K562 (cell line): ENCODE results near the gene ANP32B. TPM values are rescaled to one million over a fixed set of nuclear protein-coding genes. Genes with fewer than 3 reads are reported as not detected.

ENCODE experiments used
- ATF1 ChIP-seq, 2 experiments: fragments of 450-650 bp in 1 of 2; IDR thresholded peaks; 2 replicates each; pipeline ENCODE4 v1.6.1; 2016; ENCODE audit warnings: missing compliant biosample characterization in 1 of 2, missing genetic modification characterization in 1 of 2
- BACH1 ChIP-seq: fragments of 200-800 bp; sonication (Bioruptor generic); IDR thresholded peaks from 2 replicates; pipeline ENCODE4 v1.6.1; 2016; ENCODE audit warnings: missing genetic modification characterization, missing compliant biosample characterization
- ELF1 ChIP-seq: fragments of 200-800 bp; sonication (Bioruptor generic); IDR thresholded peaks from 2 replicates; pipeline ENCODE4 v1.6.1; 2016; ENCODE audit warnings: missing genetic modification characterization, missing compliant biosample characterization
- FOS ChIP-seq: IDR thresholded peaks from 3 replicates; pipeline ENCODE4 v1.6.1; 2011; ENCODE audit not compliant: insufficient read length; ENCODE audit errors: extremely low read depth
- FOSL1 ChIP-seq: fragments of 200-800 bp; sonication (Bioruptor generic); conservative IDR thresholded peaks from 2 replicates; pipeline ENCODE4 v1.6.1; 2016; ENCODE audit warnings: missing genetic modification characterization, missing compliant biosample characterization
- FOXJ3 ChIP-seq: sonication (generic); formaldehyde crosslinking; IDR thresholded peaks from 2 replicates; pipeline ENCODE4 v1.4.0; 2020; ENCODE audit warnings: mild to moderate bottlenecking, missing genetic modification reagents
- GABPA ChIP-seq: fragments of 200-800 bp; sonication (Bioruptor generic); conservative IDR thresholded peaks from 2 replicates; pipeline ENCODE4 v1.6.1; 2016; ENCODE audit warnings: low read depth, missing genetic modification characterization, missing compliant biosample characterization
- HDAC6 ChIP-seq: IDR thresholded peaks from 2 replicates; pipeline ENCODE4 v1.6.1; 2012; ENCODE audit warnings: low read depth, mild to moderate bottlenecking, control low read depth, inconsistent platforms, low read length, moderate library complexity
- KAT2B ChIP-seq: IDR thresholded peaks from one replicate; pipeline ENCODE4 v1.6.1; 2012; ENCODE audit warnings: low read depth, mild to moderate bottlenecking, control low read depth, inconsistent platforms, low read length, moderate library complexity
- KLF16 ChIP-seq: IDR thresholded peaks from 2 replicates; pipeline ENCODE4 v1.6.1; 2016; ENCODE audit warnings: antibody characterized with exemption
- LEF1 ChIP-seq: fragments of 450-650 bp; IDR thresholded peaks from 2 replicates; pipeline ENCODE4 v1.6.1; 2016; ENCODE audit warnings: mild to moderate bottlenecking
- MCM3 ChIP-seq: fragments of 450-650 bp; IDR thresholded peaks from 2 replicates; pipeline ENCODE4 v1.6.1; 2016
- MCM7 ChIP-seq, 2 experiments: fragments of 450-650 bp; IDR thresholded peaks; 2 replicates each; pipeline ENCODE4 v1.6.1; 2016 to 2018
- MTA1 ChIP-seq: fragments of 450-650 bp; IDR thresholded peaks from 2 replicates; pipeline ENCODE4 v1.6.1; 2017; ENCODE audit warnings: borderline replicate concordance
- NELFE ChIP-seq: IDR thresholded peaks from 2 replicates; pipeline ENCODE4 v1.6.1; 2011; ENCODE audit warnings: mild to moderate bottlenecking; ENCODE audit not compliant: insufficient read depth, insufficient read length
- NR3C1 ChIP-seq: sonication (generic); formaldehyde crosslinking; IDR thresholded peaks from 2 replicates; pipeline ENCODE4 v1.8.1; 2022; ENCODE audit warnings: missing genetic modification reagents
- RBBP5 ChIP-seq: fragments of 200-600 bp; sonication (generic); IDR thresholded peaks from 2 replicates; pipeline ENCODE4 v1.6.1; 2012; ENCODE audit warnings: borderline replicate concordance, mild to moderate bottlenecking, low read length, control low read depth, inconsistent platforms; ENCODE audit not compliant: insufficient read depth, poor library complexity, severe bottlenecking
- XRCC4 ChIP-seq: IDR thresholded peaks from one replicate; pipeline ENCODE4 v1.6.1; 2011; ENCODE audit not compliant: insufficient read depth, insufficient read length; ENCODE audit errors: extremely low read depth
- ZNF444 ChIP-seq: fragments of 250-450 bp; sonication (Bioruptor Pico); IDR thresholded peaks from 2 replicates; pipeline ENCODE4 v1.4.0; 2020; ENCODE audit warnings: mild to moderate bottlenecking, moderate library complexity
- ZNF668 ChIP-seq: fragments of 250-450 bp; sonication (Bioruptor Pico); IDR thresholded peaks from 2 replicates; pipeline ENCODE4 v1.8.0; 2022; ENCODE audit warnings: mild to moderate bottlenecking, inconsistent platforms
- polyA plus RNA-seq, 8 experiments: library from polyadenylated mRNA; depleted of rRNA in 4 of 8; stranded (reverse) in 5 of 8; unstranded in 3 of 8; fragments of >200 nt; fragmentation: Nextera tagmentation in 2 of 8; fragmentation: Illumina TruSeq in 1 of 8; extraction: Ambion mirVana in 2 of 8; extraction: Trizol in 1 of 8; gene quantifications; 2 replicates each; pipeline versions ENCODE4 v1.2.1 to v1.2.3, GENCODE V29; 2011 to 2014; ENCODE audit warnings: inconsistent platforms in 1 of 8, missing spikeins in 1 of 8
- total RNA-seq, 7 experiments: library from RNA; depleted of rRNA in 6 of 7; stranded (reverse); fragments of >200 nt in 6 of 7; fragmentation: Illumina TruSeq in 2 of 7; extraction: Trizol in 2 of 7; gene quantifications; 2 replicates each; pipeline versions ENCODE4 v1.2.1 to v1.2.3, GENCODE V29; 2011 to 2021; ENCODE audit warnings: low replicate concordance in 1 of 7
- TF ChIP-seq, protein P1 (sequence below): fragments of 250-450 bp; sonication (Bioruptor Pico); IDR thresholded peaks from 2 replicates; pipeline ENCODE4 v1.8.0; 2021; ENCODE audit warnings: moderate library complexity, mild to moderate bottlenecking, inconsistent platforms
- TF ChIP-seq, protein P2 (sequence below): fragments of 450-650 bp; IDR thresholded peaks from 2 replicates; pipeline ENCODE4 v1.6.1; 2018; ENCODE audit not compliant: partially characterized antibody
- TF ChIP-seq, protein P3 (sequence below): fragments of 450-650 bp; IDR thresholded peaks from 2 replicates; pipeline ENCODE4 v1.6.1; 2018; ENCODE audit warnings: mild to moderate bottlenecking, low read depth; ENCODE audit not compliant: partially characterized antibody

ANP32B gene
- total and polyA plus RNA-seq, 9 of the 15 experiments (the other 6 are each of a cell fraction or from before 2014, with no cell fraction given) = 68.9 to 815 (median 141) TPM

DNA sequence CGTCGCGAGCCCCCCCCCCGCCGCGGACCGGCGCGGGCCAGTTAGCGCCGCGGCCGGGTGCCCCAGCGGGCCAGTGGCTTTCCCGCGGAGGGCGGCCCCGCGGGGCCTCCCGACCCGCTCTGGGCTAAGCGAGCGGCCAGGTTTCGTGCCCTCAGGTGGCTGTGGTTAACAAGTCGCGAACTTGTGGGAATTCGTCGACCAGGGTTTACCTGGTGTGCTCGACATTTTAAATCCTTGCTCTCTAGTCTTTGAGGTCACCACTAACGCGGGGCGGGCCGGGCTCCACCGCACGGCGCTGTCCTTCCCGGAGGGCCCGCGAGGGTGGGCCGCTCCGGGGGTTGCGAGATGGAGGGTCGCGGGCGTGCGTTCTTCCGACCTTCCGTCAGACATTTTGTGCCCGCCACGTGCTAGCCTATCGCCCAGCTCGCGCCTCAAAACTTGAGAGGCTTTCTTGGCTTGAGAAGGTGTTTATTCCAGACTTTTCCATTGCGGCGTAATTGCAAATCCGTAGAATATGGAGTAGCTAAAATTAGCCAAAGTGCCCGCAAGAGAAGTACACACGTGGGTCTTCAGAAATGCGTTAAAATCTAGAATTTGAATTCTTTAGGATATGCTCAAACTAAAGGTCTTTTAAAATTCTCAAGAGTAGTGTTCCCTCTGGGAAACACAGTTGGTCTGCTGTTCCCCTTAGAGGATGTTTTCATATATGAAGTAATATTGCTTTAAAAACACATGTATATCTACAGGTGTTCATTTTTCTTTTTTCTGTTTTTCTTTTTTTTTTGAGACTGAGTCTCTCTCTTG is 2.1 kb downstream of the ANP32B start (continued):
- TF ChIP-seq, protein P1, sequence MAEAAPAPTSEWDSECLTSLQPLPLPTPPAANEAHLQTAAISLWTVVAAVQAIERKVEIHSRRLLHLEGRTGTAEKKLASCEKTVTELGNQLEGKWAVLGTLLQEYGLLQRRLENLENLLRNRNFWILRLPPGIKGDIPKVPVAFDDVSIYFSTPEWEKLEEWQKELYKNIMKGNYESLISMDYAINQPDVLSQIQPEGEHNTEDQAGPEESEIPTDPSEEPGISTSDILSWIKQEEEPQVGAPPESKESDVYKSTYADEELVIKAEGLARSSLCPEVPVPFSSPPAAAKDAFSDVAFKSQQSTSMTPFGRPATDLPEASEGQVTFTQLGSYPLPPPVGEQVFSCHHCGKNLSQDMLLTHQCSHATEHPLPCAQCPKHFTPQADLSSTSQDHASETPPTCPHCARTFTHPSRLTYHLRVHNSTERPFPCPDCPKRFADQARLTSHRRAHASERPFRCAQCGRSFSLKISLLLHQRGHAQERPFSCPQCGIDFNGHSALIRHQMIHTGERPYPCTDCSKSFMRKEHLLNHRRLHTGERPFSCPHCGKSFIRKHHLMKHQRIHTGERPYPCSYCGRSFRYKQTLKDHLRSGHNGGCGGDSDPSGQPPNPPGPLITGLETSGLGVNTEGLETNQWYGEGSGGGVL = no peak
- TF ChIP-seq FOSL1 (tag) = no peak
- TF ChIP-seq NR3C1 (CRISPR knock-in tag) = no peak
- TF ChIP-seq XRCC4 = no peak
- no peak for TF ChIP-seq FOXJ3 (CRISPR knock-in tag)
- TF ChIP-seq MCM3 = no peak
- no peak for TF ChIP-seq ELF1 (tag)
- no peak for TF ChIP-seq LEF1
- no peak for TF ChIP-seq MTA1
- TF ChIP-seq, protein P2, sequence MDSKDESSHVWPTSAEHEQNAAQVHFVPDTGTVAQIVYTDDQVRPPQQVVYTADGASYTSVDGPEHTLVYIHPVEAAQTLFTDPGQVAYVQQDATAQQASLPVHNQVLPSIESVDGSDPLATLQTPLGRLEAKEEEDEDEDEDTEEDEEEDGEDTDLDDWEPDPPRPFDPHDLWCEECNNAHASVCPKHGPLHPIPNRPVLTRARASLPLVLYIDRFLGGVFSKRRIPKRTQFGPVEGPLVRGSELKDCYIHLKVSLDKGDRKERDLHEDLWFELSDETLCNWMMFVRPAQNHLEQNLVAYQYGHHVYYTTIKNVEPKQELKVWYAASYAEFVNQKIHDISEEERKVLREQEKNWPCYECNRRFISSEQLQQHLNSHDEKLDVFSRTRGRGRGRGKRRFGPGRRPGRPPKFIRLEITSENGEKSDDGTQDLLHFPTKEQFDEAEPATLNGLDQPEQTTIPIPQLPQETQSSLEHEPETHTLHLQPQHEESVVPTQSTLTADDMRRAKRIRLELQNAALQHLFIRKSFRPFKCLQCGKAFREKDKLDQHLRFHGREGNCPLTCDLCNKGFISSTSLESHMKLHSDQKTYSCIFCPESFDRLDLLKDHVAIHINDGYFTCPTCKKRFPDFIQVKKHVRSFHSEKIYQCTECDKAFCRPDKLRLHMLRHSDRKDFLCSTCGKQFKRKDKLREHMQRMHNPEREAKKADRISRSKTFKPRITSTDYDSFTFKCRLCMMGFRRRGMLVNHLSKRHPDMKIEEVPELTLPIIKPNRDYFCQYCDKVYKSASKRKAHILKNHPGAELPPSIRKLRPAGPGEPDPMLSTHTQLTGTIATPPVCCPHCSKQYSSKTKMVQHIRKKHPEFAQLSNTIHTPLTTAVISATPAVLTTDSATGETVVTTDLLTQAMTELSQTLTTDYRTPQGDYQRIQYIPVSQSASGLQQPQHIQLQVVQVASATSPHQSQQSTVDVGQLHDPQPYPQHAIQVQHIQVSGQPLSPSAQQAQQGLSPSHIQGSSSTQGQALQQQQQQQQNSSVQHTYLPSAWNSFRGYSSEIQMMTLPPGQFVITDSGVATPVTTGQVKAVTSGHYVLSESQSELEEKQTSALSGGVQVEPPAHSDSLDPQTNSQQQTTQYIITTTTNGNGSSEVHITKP = no peak
- TF ChIP-seq, protein P3, sequence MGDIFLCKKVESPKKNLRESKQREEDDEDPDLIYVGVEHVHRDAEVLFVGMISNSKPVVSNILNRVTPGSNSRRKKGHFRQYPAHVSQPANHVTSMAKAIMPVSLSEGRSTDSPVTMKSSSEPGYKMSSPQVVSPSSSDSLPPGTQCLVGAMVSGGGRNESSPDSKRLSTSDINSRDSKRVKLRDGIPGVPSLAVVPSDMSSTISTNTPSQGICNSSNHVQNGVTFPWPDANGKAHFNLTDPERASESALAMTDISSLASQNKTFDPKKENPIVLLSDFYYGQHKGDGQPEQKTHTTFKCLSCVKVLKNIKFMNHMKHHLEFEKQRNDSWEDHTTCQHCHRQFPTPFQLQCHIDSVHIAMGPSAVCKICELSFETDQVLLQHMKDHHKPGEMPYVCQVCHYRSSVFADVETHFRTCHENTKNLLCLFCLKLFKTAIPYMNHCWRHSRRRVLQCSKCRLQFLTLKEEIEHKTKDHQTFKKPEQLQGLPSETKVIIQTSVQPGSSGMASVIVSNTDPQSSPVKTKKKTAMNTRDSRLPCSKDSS = no peak
- TF ChIP-seq HDAC6 = no peak
- no peak for TF ChIP-seq GABPA (tag)
- no peak for TF ChIP-seq ZNF444 (CRISPR knock-in tag)
- TF ChIP-seq BACH1 = no peak
- TF ChIP-seq KAT2B = no peak
- TF ChIP-seq ZNF668 (CRISPR knock-in tag) = peak; percentile 81; the same call in 1 of the 2 replicates
- no peak for TF ChIP-seq KLF16
- TF ChIP-seq NELFE = no peak
- TF ChIP-seq FOS = no peak
- no peak for TF ChIP-seq RBBP5
- no peak for TF ChIP-seq MCM7 (IDR thresholded peaks at IDR 0.05)
- no peak for TF ChIP-seq ATF1 (CRISPR knock-in tag; IDR thresholded peaks at IDR 0.05)
- peak; percentile 37; the same call in 1 of the 2 replicates for TF ChIP-seq ATF1 (tag; IDR thresholded peaks at IDR 0.05)
